ENCODE measurements around the gene LRP1B.

Gene LRP1B

GRCh38 chr2:141641462-141641861 lies 489.4 kb downstream of the LRP1B start:
- no peak overlapping the region for H2AFZ ChIP-seq (ENCODE audit: low read length)
- H3K9me2 ChIP-seq (replicated peaks; ENCODE audit: insufficient read depth, low read length), result no peaks in the 10 kb centered on the region
- H3K4me2 ChIP-seq (ENCODE audit: low read depth, low read length), result no peak overlapping the region
- no peaks in the 10 kb centered on the region for H3K4me1 ChIP-seq (ENCODE audit: low read length)
- H3K27me3 ChIP-seq (replicated peaks; ENCODE audit: insufficient read depth, low read length), result no peaks in the 10 kb centered on the region
- H4K20me1 ChIP-seq (ENCODE audit: insufficient read depth, low read length), result no peaks in the 10 kb centered on the region
- no peaks in the 10 kb centered on the region for H3K36me3 ChIP-seq (replicated peaks; ENCODE audit: insufficient read depth, low read length)
- no peak overlapping the region for H3K27ac ChIP-seq (ENCODE audit: low read length)
- H3K4me3 ChIP-seq (ENCODE audit: low read length), result no peak overlapping the region
- no peak for DNase-seq
- H3K9ac ChIP-seq (ENCODE audit: low read length), result no peak overlapping the region
- H3K79me2 ChIP-seq (ENCODE audit: low read length), result no peaks in the 10 kb centered on the region
- no peak for TF ChIP-seq CTCF (IDR thresholded peaks at IDR 0.05; ENCODE audit: low read length)
- no peak for TF ChIP-seq EZH2phosphoT487 (IDR thresholded peaks at IDR 0.05; ENCODE audit: low read length)
- no peak for TF ChIP-seq EZH2 (optimal IDR thresholded peaks at IDR 0.05; ENCODE audit: low read depth, low read length)
- no peaks in the 10 kb centered on the region for H3K9me3 ChIP-seq (replicated peaks; ENCODE audit: insufficient read depth, low read length)
- H3F3A ChIP-seq (ENCODE audit: insufficient read depth, low read length), result no peaks in the 10 kb centered on the region

DNA sequence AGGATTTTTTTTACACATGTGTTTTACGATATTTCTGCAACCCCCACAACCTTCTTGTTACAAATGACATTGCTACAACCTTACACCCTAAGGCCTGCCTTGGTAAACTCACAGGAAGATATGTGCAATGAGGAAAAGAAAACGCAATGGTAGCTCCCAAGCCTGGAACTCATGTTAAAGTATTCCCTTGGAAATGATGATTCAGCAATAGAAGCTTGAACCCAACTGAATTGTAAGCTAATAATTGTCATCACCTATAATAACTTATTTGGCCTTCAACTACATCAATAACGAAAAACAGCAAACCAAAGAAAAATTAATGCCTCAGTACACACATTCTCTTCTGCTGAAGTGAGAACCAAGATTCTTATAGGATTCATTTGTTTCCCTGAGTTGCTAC lies 491.0 kb downstream of the LRP1B start:
- no peaks in the 10 kb centered on the region for H3K4me1 ChIP-seq (ENCODE audit: low read length)
- no peaks in the 10 kb centered on the region for H4K20me1 ChIP-seq (ENCODE audit: insufficient read depth, low read length)
- no peaks in the 10 kb centered on the region for H3K36me3 ChIP-seq (replicated peaks; ENCODE audit: insufficient read depth, low read length)
- no peaks in the 10 kb centered on the region for H3K9me3 ChIP-seq (replicated peaks; ENCODE audit: insufficient read depth, low read length)
- no peak overlapping the region for H2AFZ ChIP-seq (ENCODE audit: low read length)
- no peak for DNase-seq
- H3K4me2 ChIP-seq (ENCODE audit: low read depth, low read length), result no peak overlapping the region
- H3K27ac ChIP-seq (ENCODE audit: low read length), result no peak overlapping the region
- H3K4me3 ChIP-seq (ENCODE audit: low read length), result no peak overlapping the region
- no peaks in the 10 kb centered on the region for H3K27me3 ChIP-seq (replicated peaks; ENCODE audit: insufficient read depth, low read length)
- no peaks in the 10 kb centered on the region for H3F3A ChIP-seq (ENCODE audit: insufficient read depth, low read length)
- H3K79me2 ChIP-seq (ENCODE audit: low read length), result no peaks in the 10 kb centered on the region
- no peak overlapping the region for H3K9ac ChIP-seq (ENCODE audit: low read length)
- H3K9me2 ChIP-seq (replicated peaks; ENCODE audit: insufficient read depth, low read length), result no peaks in the 10 kb centered on the region
- no peak for TF ChIP-seq EZH2phosphoT487 (IDR thresholded peaks at IDR 0.05; ENCODE audit: low read length)
- no peak for TF ChIP-seq CTCF (IDR thresholded peaks at IDR 0.05; ENCODE audit: low read length)
- no peak for TF ChIP-seq EZH2 (optimal IDR thresholded peaks at IDR 0.05; ENCODE audit: low read depth, low read length)

- Histone ChIP-seq H3F3A (ENCODE audit: insufficient read depth, low read length) (no peaks in the 10 kb centered on the region), H3K79me2 (ENCODE audit: low read length) (no peaks in the 10 kb centered on the region), H3K4me1 (ENCODE audit: low read length) (no peaks in the 10 kb centered on the region), H3K9ac (ENCODE audit: low read length) (no peak overlapping the region), H3K4me3 (ENCODE audit: low read length) (no peak overlapping the region), H2AFZ (ENCODE audit: low read length) (no peak overlapping the region), H3K9me2 (replicated peaks; ENCODE audit: insufficient read depth, low read length) (no peaks in the 10 kb centered on the region), H3K4me2 (ENCODE audit: low read depth, low read length) (no peak overlapping the region), H3K27me3 (replicated peaks; ENCODE audit: insufficient read depth, low read length) (no peaks in the 10 kb centered on the region), H4K20me1 (ENCODE audit: insufficient read depth, low read length) (no peaks in the 10 kb centered on the region), H3K9me3 (replicated peaks; ENCODE audit: insufficient read depth, low read length) (no peaks in the 10 kb centered on the region), H3K36me3 (replicated peaks; ENCODE audit: insufficient read depth, low read length) (no peaks in the 10 kb centered on the region), H3K27ac (ENCODE audit: low read length) (no peak overlapping the region)
- TF ChIP-seq EZH2 (optimal IDR thresholded peaks at IDR 0.05; ENCODE audit: low read depth, low read length) (no peak), EZH2phosphoT487 (IDR thresholded peaks at IDR 0.05; ENCODE audit: low read length) (no peak), CTCF (IDR thresholded peaks at IDR 0.05; ENCODE audit: low read length) (no peak)
- DNase-seq, result no peak
These were observed 497.7 kb downstream of the LRP1B start for GRCh38 chr2:141633132-141633531.
